ENCODE data around the gene EBF3.

The EBF3 gene

DNA sequence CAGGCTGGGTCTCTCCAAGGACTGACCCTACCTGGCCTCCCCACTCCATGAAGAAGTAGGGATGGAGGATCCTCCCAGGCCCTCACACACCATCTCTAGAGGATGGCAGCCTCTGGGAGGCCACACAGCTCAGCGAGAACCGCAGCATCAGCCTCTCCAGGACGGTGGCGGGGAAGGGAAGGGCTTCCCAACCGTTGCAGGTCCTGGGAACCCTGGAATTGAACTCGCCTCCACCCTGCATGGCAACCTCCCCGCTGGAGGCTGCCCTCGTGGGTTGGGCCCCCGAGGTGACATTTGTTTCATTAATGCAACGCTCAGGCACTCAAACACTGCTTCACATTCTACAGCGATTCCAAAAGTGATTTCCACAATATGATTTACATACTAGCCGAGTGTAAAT is 58.5 kb downstream of the EBF3 start:
- CTCF ChIA-PET: no interaction called here
- no peak overlapping the region for H3K4me3 ChIP-seq (ENCODE audit: low read depth, low read length)
- DNase-seq (ENCODE audit: low read depth, low spot score): no peak
- POLR2A ChIA-PET: no interaction called here
- TF ChIP-seq, protein P1, sequence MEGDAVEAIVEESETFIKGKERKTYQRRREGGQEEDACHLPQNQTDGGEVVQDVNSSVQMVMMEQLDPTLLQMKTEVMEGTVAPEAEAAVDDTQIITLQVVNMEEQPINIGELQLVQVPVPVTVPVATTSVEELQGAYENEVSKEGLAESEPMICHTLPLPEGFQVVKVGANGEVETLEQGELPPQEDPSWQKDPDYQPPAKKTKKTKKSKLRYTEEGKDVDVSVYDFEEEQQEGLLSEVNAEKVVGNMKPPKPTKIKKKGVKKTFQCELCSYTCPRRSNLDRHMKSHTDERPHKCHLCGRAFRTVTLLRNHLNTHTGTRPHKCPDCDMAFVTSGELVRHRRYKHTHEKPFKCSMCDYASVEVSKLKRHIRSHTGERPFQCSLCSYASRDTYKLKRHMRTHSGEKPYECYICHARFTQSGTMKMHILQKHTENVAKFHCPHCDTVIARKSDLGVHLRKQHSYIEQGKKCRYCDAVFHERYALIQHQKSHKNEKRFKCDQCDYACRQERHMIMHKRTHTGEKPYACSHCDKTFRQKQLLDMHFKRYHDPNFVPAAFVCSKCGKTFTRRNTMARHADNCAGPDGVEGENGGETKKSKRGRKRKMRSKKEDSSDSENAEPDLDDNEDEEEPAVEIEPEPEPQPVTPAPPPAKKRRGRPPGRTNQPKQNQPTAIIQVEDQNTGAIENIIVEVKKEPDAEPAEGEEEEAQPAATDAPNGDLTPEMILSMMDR (IDR thresholded peaks at IDR 0.05; ENCODE audit: insufficient read depth, low read length, missing control alignments): no peak

DNA sequence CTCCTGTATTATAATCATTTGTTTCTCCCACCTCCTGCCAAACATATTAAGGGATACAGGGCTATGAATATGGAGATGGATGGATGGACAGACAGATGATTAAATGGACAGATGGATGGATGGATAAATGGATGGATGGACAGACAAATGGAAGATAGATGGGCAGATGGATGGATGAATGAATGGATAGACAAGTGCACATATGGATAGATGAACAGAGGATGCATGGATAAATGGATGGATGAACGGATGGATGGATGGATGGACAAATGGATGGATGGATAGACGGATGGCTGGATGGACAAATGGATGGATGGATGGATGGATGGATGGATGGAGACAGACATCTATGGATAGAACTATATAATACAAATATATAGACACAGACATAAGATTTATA is 59.8 kb downstream of the EBF3 start:
- TF ChIP-seq, protein P1 (IDR thresholded peaks at IDR 0.05; ENCODE audit: insufficient read depth, low read length, missing control alignments): no peak
- ChIA-PET CTCF (no interaction called here), POLR2A (no interaction called here)
- no peak overlapping the region for H3K4me3 ChIP-seq (ENCODE audit: low read depth, low read length)
- no peak for DNase-seq (ENCODE audit: low read depth, low spot score)

DNA sequence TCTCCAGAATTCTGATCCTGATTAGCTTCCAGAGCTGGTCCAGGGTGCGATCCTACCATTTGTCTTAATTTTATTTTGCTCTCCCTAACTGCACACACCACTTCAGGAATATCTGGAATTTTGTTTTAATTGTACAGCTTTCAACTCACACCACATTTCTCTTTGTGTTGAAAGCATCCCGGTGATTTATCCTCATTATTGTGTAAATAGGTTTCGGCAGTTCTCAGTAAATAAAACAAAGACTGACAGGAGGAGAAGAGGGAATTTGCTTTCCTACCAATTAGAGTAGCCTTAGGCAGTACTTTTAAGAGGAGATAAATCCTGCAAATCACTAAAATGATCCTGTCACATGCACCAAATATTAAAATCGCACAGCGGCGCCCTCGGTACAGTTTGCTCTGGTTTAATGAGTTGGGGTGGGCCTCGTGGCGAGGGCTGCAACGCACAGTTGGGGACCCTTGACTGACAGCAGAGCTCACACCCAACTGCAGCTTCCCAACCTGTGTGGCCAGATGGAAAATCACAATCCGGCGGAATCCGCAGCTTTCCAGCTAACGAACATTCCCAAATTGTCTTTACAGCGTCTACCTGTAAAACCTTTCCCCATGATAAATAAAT is 62.6 kb downstream of the EBF3 start:
- POLR2A ChIA-PET: no interaction called here
- DNase-seq (ENCODE audit: low read depth, low spot score): no peak
- H3K4me3 ChIP-seq (ENCODE audit: low read depth, low read length): no peak overlapping the region

DNA sequence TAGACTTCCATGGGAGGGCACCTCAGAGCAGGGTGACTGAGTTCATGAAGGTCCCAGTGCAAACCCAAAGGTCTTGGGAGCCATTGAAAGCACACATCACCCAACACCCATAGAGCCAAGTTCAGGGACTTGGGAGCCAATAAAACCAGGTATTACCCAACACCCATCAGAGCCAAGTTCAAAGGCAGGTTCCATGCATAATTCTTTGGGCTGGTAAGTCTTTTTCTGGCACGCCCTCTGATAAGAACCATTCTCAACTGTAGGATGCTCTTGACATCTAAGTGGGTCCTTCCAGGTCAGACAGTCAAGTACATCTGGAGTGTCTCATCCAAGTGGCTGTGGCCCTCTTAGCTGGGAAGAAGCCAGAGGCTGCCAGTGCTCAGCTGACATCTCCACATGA is 63.2 kb downstream of the EBF3 start:
- no peak overlapping the region for H3K4me3 ChIP-seq (ENCODE audit: low read depth, low read length)
- ChIA-PET POLR2A (no interaction called here), CTCF (no interaction called here)
- no peak for DNase-seq (ENCODE audit: low read depth, low spot score)
- TF ChIP-seq, protein P1 (IDR thresholded peaks at IDR 0.05; ENCODE audit: insufficient read depth, low read length, missing control alignments): no peak

More for the DNA sequence above, 62.6 kb downstream of the EBF3 start:
- CTCF ChIA-PET: no interaction called here
- TF ChIP-seq, protein P1 (IDR thresholded peaks at IDR 0.05; ENCODE audit: insufficient read depth, low read length, missing control alignments): no peak

DNA sequence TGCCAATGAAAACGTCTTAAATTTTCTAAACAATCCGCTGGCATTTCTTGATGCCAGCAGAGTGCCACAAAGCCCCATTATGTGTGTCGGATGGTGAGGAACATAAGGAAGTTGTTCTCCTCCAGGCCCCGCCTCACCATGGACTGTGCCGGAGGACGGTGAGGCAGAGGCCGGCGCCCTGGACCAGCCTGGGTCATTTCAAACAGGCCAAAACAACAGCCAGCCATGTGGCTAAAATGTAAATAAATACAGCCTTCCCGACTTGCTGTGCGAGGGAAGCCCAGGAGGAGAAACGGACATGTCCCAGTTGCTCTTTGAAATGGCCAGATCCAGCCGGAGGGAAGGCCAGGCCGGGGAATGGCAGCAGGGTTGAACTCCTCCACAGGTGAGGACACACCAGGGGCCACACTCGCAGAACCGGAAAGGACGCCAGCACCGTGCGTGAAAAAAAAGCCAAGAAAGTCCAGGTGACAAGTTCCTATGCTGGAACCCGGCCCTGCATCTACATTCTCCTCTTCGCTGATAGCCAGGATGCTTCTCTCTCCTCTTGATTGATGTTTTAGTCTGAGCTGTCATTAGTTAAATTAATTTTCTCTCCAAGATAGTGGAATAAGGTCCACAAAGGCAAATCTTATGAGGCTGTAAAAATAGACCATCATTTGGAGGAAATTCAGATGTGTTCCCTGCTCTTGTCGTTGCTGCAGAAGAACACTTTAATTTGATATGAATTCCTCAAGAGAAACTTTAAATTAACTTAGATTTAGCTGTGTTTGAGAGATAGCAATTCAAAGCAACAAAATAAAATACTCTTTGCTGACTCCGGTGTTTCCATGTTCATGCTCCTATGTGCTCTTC is 64.6 kb downstream of the EBF3 start:
- TF ChIP-seq, protein P1 (IDR thresholded peaks at IDR 0.05; ENCODE audit: insufficient read depth, low read length, missing control alignments): no peak
- CTCF ChIA-PET: no interaction called here
- POLR2A ChIA-PET: no interaction called here
- H3K4me3 ChIP-seq (ENCODE audit: low read depth, low read length): no peak overlapping the region
- DNase-seq (ENCODE audit: low read depth, low spot score): no peak

DNA sequence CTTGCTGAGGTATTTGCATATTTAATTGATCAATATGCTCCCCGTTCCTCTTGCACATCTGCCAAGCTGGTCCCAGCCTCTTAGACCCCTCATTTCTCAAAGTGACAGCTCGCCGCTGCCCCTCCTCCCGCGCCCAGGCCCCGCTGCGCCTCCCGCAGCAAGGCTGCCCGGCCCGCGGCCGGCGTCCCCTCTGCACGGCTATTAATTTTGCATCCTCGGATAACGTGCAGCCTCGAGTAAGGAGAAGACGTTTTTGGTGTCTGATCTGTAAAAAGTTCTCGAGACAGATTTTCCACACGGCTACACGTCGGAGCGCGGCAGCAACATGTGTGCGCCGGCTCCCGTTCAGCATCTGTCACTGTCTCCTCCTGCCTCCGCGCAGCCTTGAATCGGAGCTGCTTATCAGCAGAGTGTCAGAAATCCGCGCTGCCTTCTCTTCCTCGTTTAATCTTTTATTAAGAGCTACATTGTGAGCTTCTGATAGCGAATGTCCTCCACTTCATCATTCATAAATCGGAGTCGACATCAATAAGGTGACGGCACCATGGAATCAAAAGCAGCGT is 65.3 kb downstream of the EBF3 start:
- H3K4me3 ChIP-seq (ENCODE audit: low read depth, low read length): no peak overlapping the region
- CTCF ChIA-PET: no interaction called here
- no peak for DNase-seq (ENCODE audit: low read depth, low spot score)
- POLR2A ChIA-PET: no interaction called here
- TF ChIP-seq, protein P1 (IDR thresholded peaks at IDR 0.05; ENCODE audit: insufficient read depth, low read length, missing control alignments): no peak

Data from AG04449 (cell line).